DMS53 (cell line): ENCODE measurements around the gene IGLL5.
A peak's percentile ranks its signal among the peaks of the same experiment; 100 is the strongest.

ENCODE experiments used
- DNase-seq: peaks from one replicate; lab custom pipeline; 2025; lab: John Stamatoyannopoulos, UW

IGLL5 gene

GRCh38 chr22:22863001-22863400 lies 24.6 kb upstream of the IGLL5 start:
- no peak for DNase-seq

- DNase-seq = no peak
These were observed 22.1 kb upstream of the IGLL5 start for GRCh38 chr22:22865311-22866072.

- DNase-seq = no peak
These were observed 21.1 kb upstream of the IGLL5 start for GRCh38 chr22:22866381-22867111.

GRCh38 chr22:22867996-22868715 lies 19.5 kb upstream of the IGLL5 start:
- no peak for DNase-seq

GRCh38 chr22:22870577-22871404 lies 16.8 kb upstream of the IGLL5 start:
- peak; percentile 1 for DNase-seq

GRCh38 chr22:22871536-22872278 lies 15.9 kb upstream of the IGLL5 start:
- no peak for DNase-seq

- no peak for DNase-seq
These were observed 14.6 kb upstream of the IGLL5 start for GRCh38 chr22:22872722-22873708.

GRCh38 chr22:22877523-22878210 lies 9.9 kb upstream of the IGLL5 start:
- DNase-seq = peak; percentile 64

GRCh38 chr22:22878211-22878570 lies 9.4 kb upstream of the IGLL5 start:
- DNase-seq = no peak

GRCh38 chr22:22878801-22879674 lies 8.6 kb upstream of the IGLL5 start:
- peak; percentile 1 for DNase-seq

GRCh38 chr22:22879675-22880155 lies 7.9 kb upstream of the IGLL5 start:
- no peak for DNase-seq

GRCh38 chr22:22880645-22881044 lies 7.0 kb upstream of the IGLL5 start:
- no peak for DNase-seq

GRCh38 chr22:22881116-22882000 lies 6.3 kb upstream of the IGLL5 start:
- peak; percentile 2 for DNase-seq

GRCh38 chr22:22882033-22882717 lies 5.4 kb upstream of the IGLL5 start:
- peak; percentile 62 for DNase-seq

- no peak for DNase-seq
These were observed 4.4 kb upstream of the IGLL5 start for GRCh38 chr22:22883090-22883727.
